Esophagus squamous epithelium (tissue), 5 donors: ENCODE data around the gene NKX2-2. TPM values are rescaled to one million over a fixed set of nuclear protein-coding genes. Genes with fewer than 3 reads are reported as not detected.
A peak's percentile ranks its signal among the peaks of the same experiment; 100 is the strongest.

Source experiments
- DNase-seq: peaks from one replicate; lab custom pipeline; 2025; lab: John Stamatoyannopoulos, UW
- H3K27ac ChIP-seq, 4 donors: fragments of 200-600 bp; sonication (generic); one replicate each; pipeline ENCODE4 v1.5.1; 2016 to 2019; ENCODE audit warnings: mild to moderate bottlenecking in 1 of 4
- H3K27me3 ChIP-seq, 4 donors: fragments of 200-600 bp; sonication (generic); 1 replicate in 3 of 4; 2 replicates in 1 of 4; pipeline versions ENCODE4 v1.5.1 to v1.6.0; 2017 to 2021; ENCODE audit warnings: antibody characterized with exemption in 1 of 4
- H3K36me3 ChIP-seq, 3 donors: fragments of 200-600 bp; sonication (generic); one replicate each; pipeline ENCODE4 v1.5.1; 2016 to 2019
- H3K4me1 ChIP-seq, 3 donors: fragments of 200-600 bp; sonication (generic); one replicate each; pipeline ENCODE4 v1.5.1; 2017 to 2019
- H3K4me3 ChIP-seq, 4 donors: fragments of 200-600 bp; sonication (generic); 1 replicate in 3 of 4; 2 replicates in 1 of 4; pipeline ENCODE4 v1.5.1; 2016 to 2019; ENCODE audit warnings: mild to moderate bottlenecking in 2 of 4, moderate library complexity in 1 of 4
- H3K9me3 ChIP-seq, 3 donors: fragments of 200-600 bp; sonication (generic); one replicate each; pipeline ENCODE4 v1.5.1; 2016 to 2019
- POLR2A ChIP-seq, 4 donors: fragments of 450-650 bp; IDR thresholded peaks; one replicate each; pipeline ENCODE4 v1.6.1; 2017; ENCODE audit warnings: antibody characterized with exemption in 4 of 4, mild to moderate bottlenecking in 4 of 4, moderate library complexity in 3 of 4
- WGBS, 2 donors: methylation state at CpG; one replicate each; pipeline ENCODE4 v1.1.5; 2018; 5-methylcytosine and 5-hydroxymethylcytosine counted together
- intact Hi-C: fragments of 100-400 bp; cut with DNase I; formaldehyde crosslinking; loops from one replicate; pipeline ENCODE4 v1.15.0; 2022
- total RNA-seq, 4 donors: library from RNA; depleted of rRNA; stranded (reverse); fragments of >200 nt; gene quantifications; one replicate each; pipeline ENCODE4 v1.1.0, GENCODE V29; 2016
- TF ChIP-seq, protein P1 (sequence below), 6 experiments: fragments of 450-650 bp in 4 of 6; fragments of 200-600 bp in 2 of 6; sonication (generic) in 2 of 6; IDR thresholded peaks; one replicate each; pipeline ENCODE4 v1.5.1; 2016 to 2019; ENCODE audit warnings: antibody characterized with exemption in 6 of 6, mild to moderate bottlenecking in 4 of 6, moderate library complexity in 4 of 6
- donor health status: DM: yes; HTN: yes; CAD: no.

NKX2-2 gene
- total RNA-seq, 4 donors from 2014 or later = not detected

DNA sequence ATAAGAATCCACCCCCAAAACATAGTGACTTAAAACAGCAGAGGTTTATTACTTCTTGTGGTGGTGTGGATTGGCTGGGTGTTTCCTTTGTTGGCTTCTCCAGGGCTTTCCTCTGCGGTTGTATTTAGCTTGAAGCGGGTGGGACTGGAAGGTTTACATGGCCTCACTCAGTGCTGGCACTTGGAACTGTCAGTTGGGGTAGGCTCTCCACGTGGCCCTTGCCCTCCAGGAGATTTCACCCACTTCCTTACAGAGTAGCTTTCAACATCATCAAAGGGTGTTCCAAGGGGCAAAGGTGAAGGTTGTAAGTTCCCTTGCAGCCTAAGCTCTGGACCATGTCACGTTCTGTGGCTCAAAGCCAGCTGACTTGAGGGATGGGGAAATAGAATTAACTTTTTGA lies 32.5 kb upstream of the NKX2-2 start:
- Histone ChIP-seq H3K27me3 (peaks cover 0 to 33% (median 0%) of the 10 kb centered on the region in 4 donors), H3K4me1 (no peaks in the 10 kb centered on the region), H3K4me3 (no peak overlapping the region), H3K27ac (no peak overlapping the region), H3K9me3 (no peaks in the 10 kb centered on the region), H3K36me3 (no peaks in the 10 kb centered on the region)
- no peak for TF ChIP-seq POLR2A (IDR thresholded peaks at IDR 0.05)
- TF ChIP-seq, protein P1, sequence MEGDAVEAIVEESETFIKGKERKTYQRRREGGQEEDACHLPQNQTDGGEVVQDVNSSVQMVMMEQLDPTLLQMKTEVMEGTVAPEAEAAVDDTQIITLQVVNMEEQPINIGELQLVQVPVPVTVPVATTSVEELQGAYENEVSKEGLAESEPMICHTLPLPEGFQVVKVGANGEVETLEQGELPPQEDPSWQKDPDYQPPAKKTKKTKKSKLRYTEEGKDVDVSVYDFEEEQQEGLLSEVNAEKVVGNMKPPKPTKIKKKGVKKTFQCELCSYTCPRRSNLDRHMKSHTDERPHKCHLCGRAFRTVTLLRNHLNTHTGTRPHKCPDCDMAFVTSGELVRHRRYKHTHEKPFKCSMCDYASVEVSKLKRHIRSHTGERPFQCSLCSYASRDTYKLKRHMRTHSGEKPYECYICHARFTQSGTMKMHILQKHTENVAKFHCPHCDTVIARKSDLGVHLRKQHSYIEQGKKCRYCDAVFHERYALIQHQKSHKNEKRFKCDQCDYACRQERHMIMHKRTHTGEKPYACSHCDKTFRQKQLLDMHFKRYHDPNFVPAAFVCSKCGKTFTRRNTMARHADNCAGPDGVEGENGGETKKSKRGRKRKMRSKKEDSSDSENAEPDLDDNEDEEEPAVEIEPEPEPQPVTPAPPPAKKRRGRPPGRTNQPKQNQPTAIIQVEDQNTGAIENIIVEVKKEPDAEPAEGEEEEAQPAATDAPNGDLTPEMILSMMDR (IDR thresholded peaks at IDR 0.05) = no peak
- 9 to 58% methylated on average over 4 of the region's 4 CpGs for WGBS, 2 donors
- intact Hi-C loops = no loop called here
- no peak for DNase-seq

DNA sequence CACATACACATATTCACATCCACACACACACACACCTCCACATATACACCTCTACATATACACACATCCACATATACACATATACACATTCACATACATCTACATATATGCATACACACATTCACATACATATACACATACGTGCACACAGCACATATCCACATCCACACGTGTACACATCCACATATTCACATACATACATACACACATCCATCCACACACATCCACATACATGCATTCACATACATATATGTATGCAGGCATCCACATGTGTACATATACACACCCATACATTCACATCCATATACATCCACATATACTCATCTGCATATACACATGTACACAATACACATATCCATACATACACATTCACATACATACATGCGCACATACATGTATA lies 25.6 kb upstream of the NKX2-2 start:
- H3K27ac ChIP-seq = no peak overlapping the region
- no peak for DNase-seq
- no peaks in the 10 kb centered on the region for H3K36me3 ChIP-seq
- intact Hi-C loops = no loop called here
- TF ChIP-seq POLR2A (IDR thresholded peaks at IDR 0.05) = no peak
- TF ChIP-seq, protein P1 (IDR thresholded peaks at IDR 0.05) = no peak
- 77 to 78% methylated on average over 3 of the region's 3 CpGs for WGBS, 2 donors
- H3K4me3 ChIP-seq = no peak overlapping the region
- no peaks in the 10 kb centered on the region for H3K4me1 ChIP-seq
- H3K9me3 ChIP-seq = no peaks in the 10 kb centered on the region
- H3K27me3 ChIP-seq = peaks cover 0 to 49% (median 0%) of the 10 kb centered on the region in 4 donors

DNA sequence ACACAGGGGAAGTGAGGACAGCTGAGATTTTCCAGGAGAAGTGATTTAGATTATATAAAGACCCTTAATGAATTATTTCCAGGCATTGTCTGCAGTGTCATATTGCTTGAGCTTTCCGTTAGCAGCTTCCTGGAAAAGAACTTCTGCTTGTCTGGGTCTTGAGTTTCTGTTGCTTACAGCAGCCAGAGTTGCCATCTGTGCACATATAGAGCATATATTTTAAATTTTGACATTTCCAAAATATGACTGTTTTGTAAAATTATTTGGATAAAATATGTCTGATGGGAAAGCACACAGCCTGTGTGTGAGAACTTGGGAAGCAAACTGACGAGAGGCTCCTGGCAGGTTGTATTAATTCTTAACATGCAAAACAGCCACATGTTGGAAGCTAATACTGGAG lies 21.0 kb upstream of the NKX2-2 start:
- Histone ChIP-seq H3K9me3 (no peaks in the 10 kb centered on the region), H3K27me3 (peaks cover 0 to 61% (median 0%) of the 10 kb centered on the region in 4 donors), H3K4me3 (no peak overlapping the region), H3K4me1 (no peaks in the 10 kb centered on the region), H3K27ac (no peak overlapping the region), H3K36me3 (no peaks in the 10 kb centered on the region)
- 38 to 43% methylated on average over 2 of the region's 2 CpGs for WGBS, 2 donors
- DNase-seq = no peak
- intact Hi-C loops = no loop called here
- TF ChIP-seq POLR2A (IDR thresholded peaks at IDR 0.05) = no peak
- TF ChIP-seq, protein P1 (IDR thresholded peaks at IDR 0.05) = no peak

DNA sequence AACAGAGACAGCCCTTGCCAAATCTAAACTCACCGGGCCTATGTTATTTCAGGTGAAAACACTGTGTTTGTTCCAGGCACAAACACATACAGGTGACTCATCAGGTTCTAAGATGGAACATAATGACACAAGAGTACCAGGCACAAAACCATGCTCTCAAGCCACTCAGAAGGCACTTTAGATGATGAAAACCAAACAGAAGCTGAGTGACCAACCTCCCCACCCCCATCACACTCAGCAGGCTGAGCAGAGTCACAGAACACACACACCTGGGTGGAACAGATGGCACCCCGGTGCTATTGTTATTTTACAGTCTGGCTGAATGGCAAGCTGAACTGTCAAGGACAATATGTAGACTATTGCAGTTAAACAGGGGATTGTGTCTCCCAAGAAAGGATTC lies 20.6 kb upstream of the NKX2-2 start:
- TF ChIP-seq, protein P1 (IDR thresholded peaks at IDR 0.05) = no peak
- peaks cover 0 to 66% (median 0%) of the 10 kb centered on the region in 4 donors for H3K27me3 ChIP-seq
- H3K4me1 ChIP-seq = no peaks in the 10 kb centered on the region
- no peak overlapping the region for H3K27ac ChIP-seq
- H3K9me3 ChIP-seq = no peaks in the 10 kb centered on the region
- intact Hi-C loops = no loop called here
- H3K36me3 ChIP-seq = no peaks in the 10 kb centered on the region
- H3K4me3 ChIP-seq = no peak overlapping the region
- 11 to 31% methylated on average over 1 to 2 of the region's 2 CpGs for WGBS, 2 donors
- no peak for DNase-seq

DNA sequence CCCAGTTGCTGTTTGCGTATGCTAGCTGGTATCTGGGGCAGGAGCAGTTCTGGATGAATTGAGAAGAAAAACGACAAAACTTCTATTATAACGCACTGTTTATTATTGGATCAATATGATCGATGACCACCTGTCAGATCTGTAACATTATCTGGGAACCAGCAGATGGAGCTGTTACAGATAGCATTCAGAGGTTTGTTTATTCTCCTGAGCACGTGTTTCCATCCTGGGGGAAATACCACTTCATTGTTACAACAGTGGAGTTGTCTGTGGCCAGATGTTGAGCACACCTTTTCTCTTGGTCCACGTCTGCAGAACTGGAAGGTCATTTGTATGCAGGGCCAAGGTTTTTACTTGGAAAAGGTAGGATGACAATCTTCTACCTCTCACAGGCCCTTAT lies 16.0 kb upstream of the NKX2-2 start:
- no peaks in the 10 kb centered on the region for H3K4me1 ChIP-seq
- intact Hi-C loops = no loop called here
- DNase-seq = no peak

More for the DNA sequence above, 16.0 kb upstream of the NKX2-2 start:
- Histone ChIP-seq H3K9me3 (no peaks in the 10 kb centered on the region), H3K27me3 (peaks cover 0 to 78% (median 0%) of the 10 kb centered on the region in 4 donors), H3K4me3 (no peak overlapping the region), H3K27ac (no peak overlapping the region), H3K36me3 (no peaks in the 10 kb centered on the region)
- TF ChIP-seq POLR2A (IDR thresholded peaks at IDR 0.05) = no peak
- TF ChIP-seq, protein P1 (IDR thresholded peaks at IDR 0.05) = peak in 2 of 6 experiments; percentile 7 to 9
- WGBS, 2 donors = 21 to 25% methylated on average over 6 of the region's 6 CpGs
